AG09319 (cell line): ENCODE measurements around the gene TAF9B.
"Not testable (repeated sequence)": the region's sequence is repeated elsewhere in the genome, so short reads cannot be mapped to it uniquely, and the experiment has no call there.

Experiments used
- DNase-seq: peaks from one replicate; pipeline ENCODE4 v3.0.0-alpha.2; 2010; ENCODE audit warnings: low read depth; ENCODE audit errors: extremely low read depth
- TF ChIP-seq, protein P1 (sequence below): IDR thresholded peaks from 2 replicates; pipeline ENCODE4 v1.5.1; 2011; ENCODE audit warnings: low read depth, mild to moderate bottlenecking, inconsistent platforms, low read length, moderate library complexity

Gene TAF9B

DNA sequence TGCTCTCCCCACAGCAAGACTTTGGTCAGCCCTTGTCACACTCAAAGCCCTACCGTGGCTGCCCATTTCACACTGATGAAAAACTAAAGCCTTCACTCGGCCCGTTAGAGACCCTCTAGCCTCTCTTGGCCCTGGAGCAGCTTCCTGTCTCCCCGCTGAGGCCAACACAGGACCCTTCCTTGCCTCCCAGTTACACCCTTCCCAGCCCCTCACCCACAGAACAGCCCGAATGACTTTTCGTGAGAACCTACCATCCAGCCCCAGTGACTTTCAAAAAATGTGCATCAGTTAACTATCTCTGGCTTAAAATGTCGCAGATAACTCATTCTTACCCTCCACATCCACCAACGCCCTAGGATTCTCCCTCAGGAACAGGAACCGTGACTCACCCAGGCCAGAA, 756 bp upstream of the TAF9B start:
- TF ChIP-seq, protein P1, sequence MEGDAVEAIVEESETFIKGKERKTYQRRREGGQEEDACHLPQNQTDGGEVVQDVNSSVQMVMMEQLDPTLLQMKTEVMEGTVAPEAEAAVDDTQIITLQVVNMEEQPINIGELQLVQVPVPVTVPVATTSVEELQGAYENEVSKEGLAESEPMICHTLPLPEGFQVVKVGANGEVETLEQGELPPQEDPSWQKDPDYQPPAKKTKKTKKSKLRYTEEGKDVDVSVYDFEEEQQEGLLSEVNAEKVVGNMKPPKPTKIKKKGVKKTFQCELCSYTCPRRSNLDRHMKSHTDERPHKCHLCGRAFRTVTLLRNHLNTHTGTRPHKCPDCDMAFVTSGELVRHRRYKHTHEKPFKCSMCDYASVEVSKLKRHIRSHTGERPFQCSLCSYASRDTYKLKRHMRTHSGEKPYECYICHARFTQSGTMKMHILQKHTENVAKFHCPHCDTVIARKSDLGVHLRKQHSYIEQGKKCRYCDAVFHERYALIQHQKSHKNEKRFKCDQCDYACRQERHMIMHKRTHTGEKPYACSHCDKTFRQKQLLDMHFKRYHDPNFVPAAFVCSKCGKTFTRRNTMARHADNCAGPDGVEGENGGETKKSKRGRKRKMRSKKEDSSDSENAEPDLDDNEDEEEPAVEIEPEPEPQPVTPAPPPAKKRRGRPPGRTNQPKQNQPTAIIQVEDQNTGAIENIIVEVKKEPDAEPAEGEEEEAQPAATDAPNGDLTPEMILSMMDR, result no peak
- DNase-seq, result no peak

DNA sequence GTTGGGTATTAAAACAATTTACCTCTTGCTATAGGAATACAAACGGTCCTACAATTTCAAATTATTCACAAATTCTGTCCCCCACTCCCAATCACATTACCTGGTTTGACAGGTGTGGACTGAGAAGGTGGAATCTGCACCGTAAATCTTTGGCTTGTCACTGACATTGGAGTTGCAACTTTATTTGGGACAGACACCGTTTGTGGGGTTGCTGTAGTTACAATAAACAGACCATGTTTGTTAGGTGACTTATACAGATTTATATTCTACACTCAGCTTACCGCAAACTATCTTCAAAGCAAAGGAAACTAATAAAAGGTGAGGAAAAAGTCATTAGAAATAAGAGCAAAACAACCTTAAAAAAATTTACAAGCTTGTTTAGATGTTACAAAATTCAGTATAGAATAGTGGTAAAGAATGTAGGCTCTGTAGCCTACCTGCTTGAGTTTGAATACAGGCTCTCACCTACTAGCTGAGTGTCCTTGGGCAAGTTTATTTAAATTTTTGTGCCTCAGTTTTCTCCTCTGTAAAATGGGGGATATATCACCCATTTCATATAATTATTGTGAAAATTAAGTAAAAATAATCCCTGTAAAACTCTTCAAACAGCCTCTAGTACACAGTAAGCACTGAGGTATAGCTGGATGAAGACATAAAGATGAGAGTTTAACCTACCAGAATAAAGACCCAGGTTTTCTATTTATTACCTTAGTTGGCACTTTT, 6.1 kb downstream of the TAF9B start:
- TF ChIP-seq, protein P1, result no peak
- no peak for DNase-seq

DNA sequence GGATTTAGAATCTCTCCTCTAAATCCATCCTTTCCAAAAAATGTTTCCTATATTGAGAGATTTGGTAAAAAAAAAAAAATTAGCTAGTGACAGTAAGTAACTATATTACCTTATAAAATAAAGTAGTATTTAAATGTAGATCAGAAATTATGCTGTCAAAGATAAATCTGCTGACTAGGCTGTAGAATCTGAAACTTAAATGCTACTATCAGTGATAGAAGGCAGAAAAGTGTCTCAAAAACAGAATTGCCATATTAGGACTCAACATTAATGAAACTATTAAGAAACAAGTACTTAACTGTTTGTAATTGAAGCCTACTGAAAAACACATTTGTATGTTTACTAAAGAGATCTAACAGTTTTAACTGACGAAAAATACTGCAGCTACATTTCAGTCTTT, 8.3 kb downstream of the TAF9B start:
- DNase-seq, result no peak
- TF ChIP-seq, protein P1, result no peak

DNA sequence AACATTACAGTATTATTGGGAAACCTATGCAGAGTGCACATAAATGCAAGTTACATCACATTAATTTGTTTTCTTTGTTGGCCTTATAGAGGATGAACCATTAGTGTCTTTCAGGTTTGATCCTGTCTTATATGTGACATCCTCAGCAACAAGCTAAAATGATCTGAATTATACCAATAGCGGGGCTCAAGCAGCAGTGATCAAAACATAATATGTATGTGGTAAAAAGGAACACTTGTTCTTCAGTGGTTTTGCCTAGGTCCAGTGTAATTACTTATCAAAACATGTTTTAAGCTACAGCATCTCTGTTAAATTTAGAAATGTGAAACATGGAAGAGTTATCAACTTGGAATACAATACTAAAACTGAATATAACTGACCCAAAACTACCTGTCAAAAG, 9.1 kb downstream of the TAF9B start:
- no peak for DNase-seq
- TF ChIP-seq, protein P1, result no peak

DNA sequence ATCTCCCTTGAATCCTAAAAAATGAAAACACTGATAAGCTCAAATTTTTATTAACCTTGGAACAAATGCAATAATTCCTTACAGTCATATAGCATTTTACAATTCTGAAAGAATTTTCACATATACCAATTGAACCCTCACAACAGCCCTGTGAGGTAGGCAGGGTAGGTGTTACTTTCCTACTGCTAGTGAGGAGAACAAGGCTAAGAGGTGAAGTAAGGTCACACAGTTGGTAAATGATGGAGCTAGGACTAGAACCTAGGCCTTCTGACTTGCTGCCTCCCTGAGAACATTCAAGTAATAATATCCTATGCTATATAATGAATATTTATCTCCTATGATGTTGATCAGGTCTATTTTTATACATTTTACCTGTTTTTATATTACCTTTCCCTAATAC, 9.7 kb downstream of the TAF9B start:
- no peak for DNase-seq
- TF ChIP-seq, protein P1, result no peak

DNA sequence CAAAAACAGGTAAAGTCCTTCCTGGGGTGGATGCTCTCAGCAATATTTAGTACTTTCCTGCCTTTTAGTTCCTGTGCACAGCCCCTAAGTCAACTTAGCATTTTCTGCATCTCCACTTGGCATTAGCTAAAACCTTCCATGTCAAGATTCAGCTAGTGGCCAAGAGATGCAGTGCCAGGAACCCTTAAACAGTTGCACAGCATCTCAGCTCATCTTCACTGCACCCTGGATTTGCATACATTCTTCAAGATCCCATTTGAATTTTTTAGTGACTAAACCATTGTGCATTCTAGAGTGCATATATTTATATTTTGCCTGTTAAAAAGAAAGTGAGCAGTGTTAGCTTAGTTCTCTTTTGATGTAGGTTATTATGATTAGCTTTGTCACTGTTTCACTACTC, 13.7 kb downstream of the TAF9B start:
- DNase-seq, result not testable (repeated sequence)

DNA sequence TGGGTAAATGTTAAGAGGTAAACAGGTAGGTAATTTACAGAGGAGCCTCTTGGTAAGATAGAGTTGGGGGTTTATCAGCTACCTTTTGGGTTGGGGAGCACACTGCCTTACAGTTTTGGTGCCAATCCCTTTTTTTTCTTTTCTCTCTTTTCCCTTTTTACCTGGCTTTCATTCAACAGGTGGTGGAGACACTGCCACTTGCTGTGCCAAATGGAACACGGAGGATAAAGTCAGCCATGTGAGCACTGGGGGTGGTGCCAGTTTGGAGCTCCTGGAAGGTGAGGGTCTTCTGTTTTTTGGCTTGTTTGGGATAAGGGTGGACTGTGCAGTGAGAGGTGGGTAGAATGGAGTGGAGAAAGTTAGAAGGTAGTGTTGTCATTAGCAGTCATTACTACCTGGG, 14.3 kb downstream of the TAF9B start:
- TF ChIP-seq, protein P1, result no peak

DNA sequence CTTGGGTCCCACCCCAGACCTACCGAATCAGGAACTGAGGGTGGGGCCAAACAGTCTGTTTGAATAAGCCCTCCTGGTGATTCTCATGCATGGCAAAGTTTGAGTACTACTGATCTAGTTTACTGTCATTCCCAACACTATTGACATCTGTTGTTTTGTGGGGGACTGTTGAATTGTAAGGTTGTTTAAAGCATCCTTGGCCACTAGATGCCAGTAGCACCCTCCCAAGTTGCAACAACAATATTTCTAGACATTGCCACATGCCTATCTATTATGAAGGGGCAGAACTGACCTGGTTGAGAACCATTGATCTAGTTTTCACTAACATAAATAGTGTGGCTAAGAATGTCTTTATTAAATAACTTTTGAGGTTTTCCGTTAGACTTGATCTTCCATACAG, 15.1 kb downstream of the TAF9B start:
- DNase-seq, result no peak
- TF ChIP-seq, protein P1, result no peak; the same call in 1 of the 2 replicates

More for the DNA sequence above, 14.3 kb downstream of the TAF9B start:
- no peak for DNase-seq
